Spleen (tissue), 11 donors: Measurements from ENCODE around the gene CORT. TPM values are rescaled to one million over a fixed set of nuclear protein-coding genes. Genes with fewer than 3 reads are reported as not detected.
A peak's percentile ranks its signal among the peaks of the same experiment; 100 is the strongest.
"Not testable (repeated sequence)": the region's sequence is repeated elsewhere in the genome, so short reads cannot be mapped to it uniquely, and the experiment has no call there.

ENCODE experiments used
- DNase-seq: peaks from one replicate; pipeline ENCODE4 v3.0.0-alpha.2; 2020
- H3K27ac ChIP-seq, 8 donors: fragments of 200-600 bp; sonication (generic) in 7 of 8; 1 replicate in 4 of 8; 2 replicates in 4 of 8; pipeline versions ENCODE4 v1.5.0 to v1.8.0; 2016 to 2021; ENCODE audit warnings: inconsistent platforms in 4 of 8, mild to moderate bottlenecking in 4 of 8, moderate library complexity in 1 of 8
- H3K27me3 ChIP-seq, 7 donors: fragments of 200-600 bp; sonication (generic) in 6 of 7; replicated peaks in 1 of 7; 1 replicate in 4 of 7; 2 replicates in 3 of 7; pipeline versions ENCODE4 v1.5.0 to v1.8.0; 2016 to 2021; ENCODE audit warnings: inconsistent platforms in 3 of 7, mild to moderate bottlenecking in 1 of 7
- H3K36me3 ChIP-seq, 6 donors: fragments of 200-600 bp; sonication (generic) in 5 of 6; 1 replicate in 4 of 6; 2 replicates in 2 of 6; pipeline versions ENCODE4 v1.5.0 to v1.8.0; 2016 to 2021; ENCODE audit warnings: inconsistent platforms in 2 of 6
- H3K4me1 ChIP-seq, 6 donors: fragments of 200-600 bp; sonication (generic) in 5 of 6; 1 replicate in 3 of 6; 2 replicates in 3 of 6; pipeline versions ENCODE4 v1.5.0 to v1.8.0; 2016 to 2021; ENCODE audit warnings: inconsistent platforms in 3 of 6
- H3K4me3 ChIP-seq, 8 donors: fragments of 200-600 bp; sonication (generic) in 7 of 8; 1 replicate in 4 of 8; 2 replicates in 4 of 8; pipeline versions ENCODE4 v1.5.0 to v1.8.0; 2016 to 2021; ENCODE audit warnings: inconsistent platforms in 4 of 8, mild to moderate bottlenecking in 4 of 8, moderate library complexity in 2 of 8
- H3K9me3 ChIP-seq, 8 donors: fragments of 200-600 bp; sonication (generic) in 7 of 8; 1 replicate in 4 of 8; 2 replicates in 4 of 8; pipeline versions ENCODE4 v1.5.0 to v1.8.0; 2016 to 2021; ENCODE audit warnings: inconsistent platforms in 4 of 8
- CTCF ChIP-seq, 11 experiments: fragments of 200-600 bp in 7 of 11; fragments of 450-650 bp in 4 of 11; sonication (generic) in 4 of 11; IDR thresholded peaks in 8 of 11; conservative IDR thresholded peaks in 3 of 11; 1 replicate in 7 of 11; 2 replicates in 4 of 11; pipeline versions ENCODE4 v1.4.0 to v1.8.0; 2016 to 2021; ENCODE audit warnings: antibody characterized with exemption in 11 of 11, inconsistent platforms in 4 of 11, mild to moderate bottlenecking in 1 of 11
- POLR2A ChIP-seq, 3 donors: fragments of 450-650 bp; IDR thresholded peaks; one replicate each; pipeline ENCODE4 v1.5.1; 2017; ENCODE audit warnings: antibody characterized with exemption in 3 of 3, mild to moderate bottlenecking in 1 of 3
- POLR2AphosphoS5 ChIP-seq, 3 donors: sonication (generic); formaldehyde crosslinking; IDR thresholded peaks; one replicate each; pipeline ENCODE4 v1.5.1; 2017; ENCODE audit warnings: antibody characterized with exemption in 3 of 3
- WGBS, 5 donors: extraction: QIAGEN DNeasy Blood & Tissue Kit in 3 of 5; methylation state at CpG; one replicate each; pipeline versions ENCODE4 v1.1.5 to v1.1.7; 2013 to 2018; 5-methylcytosine and 5-hydroxymethylcytosine counted together
- intact Hi-C: fragments of 100-400 bp; cut with DNase I; formaldehyde crosslinking; loops from one replicate; pipeline ENCODE4 v1.15.0; 2023; ENCODE audit warnings: low total_unique reads
- polyA plus RNA-seq, 3 donors: library from polyadenylated mRNA; stranded (reverse); fragments of 200-250 nt; gene quantifications; one replicate each; pipeline ENCODE4 v1.2.1, GENCODE V29; 2013
- total RNA-seq, 7 donors: library from RNA; depleted of rRNA in 3 of 7; stranded (reverse); fragments of >200 nt in 3 of 7; fragmentation: NEBNext Ultra II Directional in 4 of 7; extraction: Animal tissue kit (Norgen Biotek cat#: 25700) in 4 of 7; gene quantifications; one replicate each; pipeline versions ENCODE4 v1.1.0 to v1.2.1, GENCODE V29; 2016 to 2021
- donor health status: healthy with polysubstance abuse.
- donor health status: DM: no; HTN: no; CAD: no; lungs with moderate emphysema.
- donor health status: DM: no; HTN: no; CAD: no.
- donor health status: Bipolar disorder and iron deficiency.
- donor health status: healthy.
- donor health status: DM: no; HTN: no; CAD: no.
- donor health status: DM: yes; HTN: yes; CAD: no.

CORT gene
- total and polyA plus RNA-seq, 10 donors: 0.07 to 0.38 (median 0.18) TPM; not detected in 6

- Histone ChIP-seq H3K9me3 (no peaks in the 10 kb centered on the region), H3K4me3 (peak overlapping the region; percentile 59 to 94 (median 80)), H3K36me3 (peaks cover 0 to 30% (median 25%) of the 10 kb centered on the region in 6 donors), H3K27me3 (no peaks in the 10 kb centered on the region), H3K27ac (peak overlapping the region; percentile 45 to 86 (median 76)), H3K4me1 (peaks cover 26 to 56% (median 45%) of the 10 kb centered on the region in 6 donors)
- TF ChIP-seq POLR2A (IDR thresholded peaks at IDR 0.05): no peak
- TF ChIP-seq POLR2AphosphoS5 (IDR thresholded peaks at IDR 0.05): no peak
- TF ChIP-seq CTCF (IDR thresholded peaks at IDR 0.05 in 8 of 11, conservative IDR thresholded peaks at IDR 0.05 in 3 of 11): no peak
- WGBS, 5 donors: 8 to 17% (median 14%) methylated on average over 21 to 23 of the region's 23 CpGs
- peak; percentile 82 for DNase-seq
- intact Hi-C loops: no loop called here
Observed at GRCh38 chr1:10471411-10472219, 21.8 kb downstream of the CORT start.

GRCh38 chr1:10472220-10473144 is 22.7 kb downstream of the CORT start, which contains the start of gene DFFA:
Gene DFFA (minus strand): TSS chr1:10472529. CDS start chr1:10472458, 71 bp downstream.
- Histone ChIP-seq H3K9me3 (no peaks in the 10 kb centered on the region), H3K27ac (peak within 1 kb of the TSS; percentile 53 to 86 (median 76)), H3K27me3 (no peaks in the 10 kb centered on the region), H3K4me3 (peak within 1 kb of the TSS; percentile 59 to 94 (median 80)), H3K4me1 (peaks cover 28 to 65% (median 51%) of the 10 kb centered on the region in 6 donors), H3K36me3 (peaks cover 0 to 22% (median 18%) of the 10 kb centered on the region in 6 donors)
- TF ChIP-seq CTCF (IDR thresholded peaks at IDR 0.05 in 8 of 11, conservative IDR thresholded peaks at IDR 0.05 in 3 of 11) (peak in 1 of 11 experiments; percentile 12), POLR2AphosphoS5 (IDR thresholded peaks at IDR 0.05) (peak; percentile 90), POLR2A (IDR thresholded peaks at IDR 0.05) (no peak)
- intact Hi-C loops: no loop called here
- WGBS, 5 donors: 0 to 2% (median 1%) methylated on average over 41 to 59 of the region's 59 CpGs
- DNase-seq: peak; percentile 97

DNA sequence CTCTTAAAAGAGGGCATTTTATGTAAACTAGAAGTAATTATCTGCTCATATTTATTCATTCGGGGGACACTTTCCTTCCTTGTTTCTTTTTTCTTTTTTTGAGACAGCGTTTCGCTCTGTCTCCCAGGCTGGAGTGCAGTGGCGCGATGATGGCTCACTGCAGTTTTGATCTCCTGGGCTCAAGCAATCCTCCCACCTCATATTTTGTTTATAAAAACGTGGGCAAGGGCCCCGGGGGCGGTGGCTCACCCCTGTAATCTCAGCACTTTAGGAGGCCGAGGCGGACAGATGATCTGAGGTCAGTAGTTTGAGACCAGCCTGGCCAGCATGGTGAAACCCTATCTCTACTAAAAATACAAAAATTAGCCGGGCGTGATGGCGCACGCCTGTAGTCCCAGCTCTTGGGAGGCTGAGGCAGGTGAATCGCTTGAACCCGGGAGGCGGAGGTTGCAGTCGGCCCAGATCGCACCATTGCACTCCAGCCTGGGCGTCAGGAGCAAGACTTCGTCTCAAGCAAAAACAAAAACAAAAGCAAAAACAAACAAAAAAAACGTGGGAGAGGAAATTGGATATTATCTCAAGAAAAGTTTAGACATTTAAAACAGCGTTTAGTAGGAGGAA is 23.4 kb downstream of the CORT start:
- H3K9me3 ChIP-seq: no peaks in the 10 kb centered on the region
- peaks cover 28 to 70% (median 51%) of the 10 kb centered on the region in 6 donors for H3K4me1 ChIP-seq
- peaks cover 0 to 14% (median 11%) of the 10 kb centered on the region in 6 donors for H3K36me3 ChIP-seq
- 77 to 89% (median 82%) methylated on average over 23 of the region's 23 CpGs for WGBS, 5 donors
- H3K27ac ChIP-seq: peak overlapping the region in 7 of 8 donors; percentile 51 to 86 (median 77)
- TF ChIP-seq POLR2AphosphoS5 (IDR thresholded peaks at IDR 0.05): no peak
- TF ChIP-seq CTCF (IDR thresholded peaks at IDR 0.05 in 8 of 11, conservative IDR thresholded peaks at IDR 0.05 in 3 of 11): no peak
- no peak for DNase-seq
- intact Hi-C loops: no loop called here
- no peaks in the 10 kb centered on the region for H3K27me3 ChIP-seq
- H3K4me3 ChIP-seq: peak overlapping the region in 6 of 8 donors; percentile 74 to 94 (median 84)

- H3K27me3 ChIP-seq, DNase-seq, H3K36me3 ChIP-seq, intact Hi-C loops, H3K9me3 ChIP-seq: not testable (repeated sequence)
- H3K27ac ChIP-seq: peak overlapping the region in 7 of 8 donors; percentile 84 to 94 (median 90)
- 91 to 93% (median 93%) methylated on average over 10 of the region's 10 CpGs for WGBS, 5 donors
- peaks cover 28 to 77% (median 51%) of the 10 kb centered on the region in 6 donors for H3K4me1 ChIP-seq
- H3K4me3 ChIP-seq: peak overlapping the region in 7 of 8 donors; percentile 85 to 99 (median 93)
Observed at GRCh38 chr1:10474309-10474612, 24.4 kb downstream of the CORT start.
